IPS-18c (cell line): ENCODE data around the gene SIX4.

Experiments
- H3K4me3 ChIP-seq: 2 replicates; pipeline ENCODE4 v1.7.0; 2013; ENCODE audit warnings: low read depth, mild to moderate bottlenecking, low read length, moderate library complexity; ENCODE audit not compliant: insufficient read depth
- H3K9me3 ChIP-seq: one replicate; pipeline ENCODE4 v1.6.1; 2013; ENCODE audit warnings: mild to moderate bottlenecking, low read length, moderate library complexity; ENCODE audit not compliant: control insufficient read depth, insufficient read depth

SIX4 gene

GRCh38 chr14:60723907-60724618, at the start of gene SIX4:
SIX4 (minus strand) TSS chr14:60724351; CDS start chr14:60724074, 277 bp downstream.
- peak within 1 kb of the TSS; percentile 94 for H3K4me3 ChIP-seq
- peaks cover 4% of the 10 kb centered on the region for H3K9me3 ChIP-seq

- H3K4me3 ChIP-seq, result no peak overlapping the region
- H3K9me3 ChIP-seq, result no peaks in the 10 kb centered on the region
Observed at GRCh38 chr14:60773558-60773957, 49.4 kb upstream of the SIX4 start.

- no peak overlapping the region for H3K4me3 ChIP-seq
- H3K9me3 ChIP-seq, result no peaks in the 10 kb centered on the region
Observed at GRCh38 chr14:60771117-60771516, 47.0 kb upstream of the SIX4 start.

- Histone ChIP-seq H3K4me3 (no peak overlapping the region), H3K9me3 (no peaks in the 10 kb centered on the region)
Observed at GRCh38 chr14:60768602-60769001, 44.5 kb upstream of the SIX4 start.

- Histone ChIP-seq H3K4me3 (no peak overlapping the region), H3K9me3 (no peaks in the 10 kb centered on the region)
Observed at GRCh38 chr14:60760644-60761364, 36.7 kb upstream of the SIX4 start.

- no peak overlapping the region for H3K4me3 ChIP-seq
- H3K9me3 ChIP-seq, result no peaks in the 10 kb centered on the region
Observed at GRCh38 chr14:60760209-60760608, 36.1 kb upstream of the SIX4 start.

- Histone ChIP-seq H3K4me3 (no peak overlapping the region), H3K9me3 (no peaks in the 10 kb centered on the region)
Observed at GRCh38 chr14:60758885-60759284, 34.7 kb upstream of the SIX4 start.

- no peaks in the 10 kb centered on the region for H3K9me3 ChIP-seq
- no peak overlapping the region for H3K4me3 ChIP-seq
Observed at GRCh38 chr14:60757567-60758002, 33.4 kb upstream of the SIX4 start.

- Histone ChIP-seq H3K4me3 (no peak overlapping the region), H3K9me3 (no peaks in the 10 kb centered on the region)
Observed at GRCh38 chr14:60756847-60757246, 32.7 kb upstream of the SIX4 start.

- H3K4me3 ChIP-seq, result no peak overlapping the region
- H3K9me3 ChIP-seq, result no peaks in the 10 kb centered on the region
Observed at GRCh38 chr14:60753264-60754119, 29.3 kb upstream of the SIX4 start.

GRCh38 chr14:60744566-60744965, 20.4 kb upstream of the SIX4 start:
- Histone ChIP-seq H3K4me3 (no peak overlapping the region), H3K9me3 (no peaks in the 10 kb centered on the region)

- Histone ChIP-seq H3K4me3 (no peak overlapping the region), H3K9me3 (no peaks in the 10 kb centered on the region)
Observed at GRCh38 chr14:60738843-60739508, 14.8 kb upstream of the SIX4 start.

- H3K4me3 ChIP-seq, result no peak overlapping the region
- H3K9me3 ChIP-seq, result no peaks in the 10 kb centered on the region
Observed at GRCh38 chr14:60736494-60736893, 12.3 kb upstream of the SIX4 start.

- H3K4me3 ChIP-seq, result peak overlapping the region; percentile 97
- no peaks in the 10 kb centered on the region for H3K9me3 ChIP-seq
Observed at GRCh38 chr14:60735416-60735815, 11.3 kb upstream of the SIX4 start.

GRCh38 chr14:60734465-60735242, 10.5 kb upstream of the SIX4 start, which contains the start of gene MNAT1:
MNAT1 (plus strand) TSS chr14:60734761; CDS start chr14:60734863, 102 bp downstream.
- Histone ChIP-seq H3K4me3 (peak within 1 kb of the TSS; percentile 97), H3K9me3 (no peaks in the 10 kb centered on the region)

- H3K9me3 ChIP-seq, result no peaks in the 10 kb centered on the region
Observed at GRCh38 chr14:60732840-60733483, 8.8 kb upstream of the SIX4 start.

More at GRCh38 chr14:60732840-60733483, 8.8 kb upstream of the SIX4 start:
- H3K4me3 ChIP-seq, result no peak overlapping the region
